HG03159 (cell line): ENCODE measurements around the gene CUEDC2.

Source experiments
- ATAC-seq: cut with Tn5 transposase; IDR thresholded peaks from one replicate; pipeline ENCODE4 v1.9.1; 2021; ENCODE audit warnings: mild to moderate bottlenecking, moderate library complexity; ENCODE audit not compliant: unreplicated experiment

Gene CUEDC2

GRCh38 chr10:102425444-102425843, 6.9 kb downstream of the CUEDC2 start:
- ATAC-seq: no peak

- ATAC-seq: no peak
Observed at GRCh38 chr10:102424916-102425315, 7.5 kb downstream of the CUEDC2 start.

- ATAC-seq: no peak
Observed at GRCh38 chr10:102424145-102424544, 8.2 kb downstream of the CUEDC2 start.

GRCh38 chr10:102423372-102423968, 8.9 kb downstream of the CUEDC2 start:
- ATAC-seq: no peak

GRCh38 chr10:102422545-102423129, 9.7 kb downstream of the CUEDC2 start:
- no peak for ATAC-seq

- peak; percentile 1 for ATAC-seq
Observed at GRCh38 chr10:102421757-102422512, 10.4 kb downstream of the CUEDC2 start.

- ATAC-seq: no peak
Observed at GRCh38 chr10:102421507-102421756, 10.9 kb downstream of the CUEDC2 start.

GRCh38 chr10:102420714-102421506, 11.5 kb downstream of the CUEDC2 start, which contains the start of gene FBXL15:
Gene FBXL15, plus strand, starts transcription at chr10:102420836. Its CDS starts 294 bp downstream, at chr10:102421130.
- ATAC-seq: peak; percentile 66

- no peak for ATAC-seq
Observed at GRCh38 chr10:102420181-102420713, 12.1 kb downstream of the CUEDC2 start.

GRCh38 chr10:102419269-102420180, 12.8 kb downstream of the CUEDC2 start:
- ATAC-seq: no peak

- ATAC-seq: no peak
Observed at GRCh38 chr10:102418622-102419268, 13.6 kb downstream of the CUEDC2 start, which contains the start of gene PSD. Gene PSD, minus strand, starts transcription at chr10:102418785. Its CDS starts 1,747 bp downstream, at chr10:102417038.

GRCh38 chr10:102416695-102417094, 15.7 kb downstream of the CUEDC2 start:
- ATAC-seq: no peak

- no peak for ATAC-seq
Observed at GRCh38 chr10:102416283-102416682, 16.1 kb downstream of the CUEDC2 start.

- ATAC-seq: no peak
Observed at GRCh38 chr10:102414749-102415148, 17.6 kb downstream of the CUEDC2 start.

- ATAC-seq: no peak
Observed at GRCh38 chr10:102413806-102414561, 18.4 kb downstream of the CUEDC2 start.

GRCh38 chr10:102413053-102413705, 19.2 kb downstream of the CUEDC2 start:
- ATAC-seq: no peak

- ATAC-seq: no peak
Observed at GRCh38 chr10:102412293-102412692, 20.1 kb downstream of the CUEDC2 start.
